Measurements from ENCODE around the gene ZIC5.

GRCh38 chr13:99975626-99976025 is 4.1 kb upstream of the ZIC5 start:
- no peak for TF ChIP-seq SMC3 (IDR thresholded peaks at IDR 0.05; ENCODE audit: low read length)
- no peak for TF ChIP-seq TOPORS (CRISPR knock-in tag; IDR thresholded peaks at IDR 0.05)
- no peak for TF ChIP-seq HNF4G (IDR thresholded peaks at IDR 0.05; ENCODE audit: borderline replicate concordance, low read depth, low read length)
- TF ChIP-seq HNF4G (CRISPR knock-in tag; IDR thresholded peaks at IDR 0.05; ENCODE audit: borderline replicate concordance, low read depth) = no peak
- TF ChIP-seq SRY (CRISPR knock-in tag; IDR thresholded peaks at IDR 0.05) = no peak
- TF ChIP-seq HNRNPK (IDR thresholded peaks at IDR 0.05; ENCODE audit: low read depth, low read length, poor library complexity, severe bottlenecking) = no peak
- no peak for TF ChIP-seq JUND (CRISPR knock-in tag; IDR thresholded peaks at IDR 0.05)
- no peak for TF ChIP-seq RBAK (CRISPR knock-in tag; IDR thresholded peaks at IDR 0.05)
- no peak for TF ChIP-seq U2AF2 (IDR thresholded peaks at IDR 0.05; ENCODE audit: low read depth, low read length)
